Measurements from ENCODE around the gene TRIOBP.

Gene TRIOBP

DNA sequence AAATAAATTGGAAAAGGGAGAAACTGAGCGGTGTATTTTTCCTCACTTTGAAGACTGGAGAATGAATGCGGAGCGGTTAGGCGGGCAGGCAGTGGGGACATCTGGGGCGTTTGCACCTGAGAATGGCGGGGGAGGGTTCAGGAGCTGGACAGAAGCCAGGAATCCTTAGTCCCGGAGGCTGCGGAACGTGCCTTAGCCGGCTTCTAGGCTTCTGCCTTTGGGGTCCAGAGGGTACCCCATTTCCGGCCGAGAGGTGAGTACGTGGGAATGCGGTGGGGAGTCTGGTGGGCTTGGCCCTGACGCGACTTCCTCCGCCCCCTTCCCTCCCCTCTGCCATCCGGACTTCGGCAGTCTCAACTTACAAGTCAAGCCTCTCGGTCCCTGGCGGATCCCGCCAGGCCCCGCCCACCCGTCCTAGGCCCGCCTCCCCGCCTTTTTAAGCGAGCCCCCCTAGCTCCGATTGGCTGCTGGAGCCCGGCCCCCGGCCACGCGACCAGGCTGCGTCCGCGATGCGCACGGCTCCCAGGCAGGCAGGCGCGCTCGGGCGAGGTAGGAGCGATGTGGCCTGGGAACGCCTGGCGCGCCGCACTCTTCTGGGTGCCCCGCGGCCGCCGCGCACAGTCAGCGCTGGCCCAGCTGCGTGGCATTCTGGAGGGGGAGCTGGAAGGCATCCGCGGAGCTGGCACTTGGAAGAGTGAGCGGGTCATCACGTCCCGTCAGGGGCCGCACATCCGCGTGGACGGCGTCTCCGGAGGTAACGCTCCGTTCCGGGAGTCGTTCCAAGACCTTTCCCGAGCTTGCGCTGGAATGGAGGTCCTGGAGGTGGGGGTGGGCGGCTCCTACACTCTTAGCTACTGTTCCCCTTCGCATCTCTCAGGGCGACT is 110.8 kb downstream of the TRIOBP start, which contains the start of gene GCAT (continued):
- TF ChIP-seq, protein P1, sequence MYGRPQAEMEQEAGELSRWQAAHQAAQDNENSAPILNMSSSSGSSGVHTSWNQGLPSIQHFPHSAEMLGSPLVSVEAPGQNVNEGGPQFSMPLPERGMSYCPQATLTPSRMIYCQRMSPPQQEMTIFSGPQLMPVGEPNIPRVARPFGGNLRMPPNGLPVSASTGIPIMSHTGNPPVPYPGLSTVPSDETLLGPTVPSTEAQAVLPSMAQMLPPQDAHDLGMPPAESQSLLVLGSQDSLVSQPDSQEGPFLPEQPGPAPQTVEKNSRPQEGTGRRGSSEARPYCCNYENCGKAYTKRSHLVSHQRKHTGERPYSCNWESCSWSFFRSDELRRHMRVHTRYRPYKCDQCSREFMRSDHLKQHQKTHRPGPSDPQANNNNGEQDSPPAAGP (tag by site-specific recombination; IDR thresholded peaks at IDR 0.05), result 0 out of 2 replicates have a peak, but pooled peaks have one; percentile 14
- TF ChIP-seq, protein P2, sequence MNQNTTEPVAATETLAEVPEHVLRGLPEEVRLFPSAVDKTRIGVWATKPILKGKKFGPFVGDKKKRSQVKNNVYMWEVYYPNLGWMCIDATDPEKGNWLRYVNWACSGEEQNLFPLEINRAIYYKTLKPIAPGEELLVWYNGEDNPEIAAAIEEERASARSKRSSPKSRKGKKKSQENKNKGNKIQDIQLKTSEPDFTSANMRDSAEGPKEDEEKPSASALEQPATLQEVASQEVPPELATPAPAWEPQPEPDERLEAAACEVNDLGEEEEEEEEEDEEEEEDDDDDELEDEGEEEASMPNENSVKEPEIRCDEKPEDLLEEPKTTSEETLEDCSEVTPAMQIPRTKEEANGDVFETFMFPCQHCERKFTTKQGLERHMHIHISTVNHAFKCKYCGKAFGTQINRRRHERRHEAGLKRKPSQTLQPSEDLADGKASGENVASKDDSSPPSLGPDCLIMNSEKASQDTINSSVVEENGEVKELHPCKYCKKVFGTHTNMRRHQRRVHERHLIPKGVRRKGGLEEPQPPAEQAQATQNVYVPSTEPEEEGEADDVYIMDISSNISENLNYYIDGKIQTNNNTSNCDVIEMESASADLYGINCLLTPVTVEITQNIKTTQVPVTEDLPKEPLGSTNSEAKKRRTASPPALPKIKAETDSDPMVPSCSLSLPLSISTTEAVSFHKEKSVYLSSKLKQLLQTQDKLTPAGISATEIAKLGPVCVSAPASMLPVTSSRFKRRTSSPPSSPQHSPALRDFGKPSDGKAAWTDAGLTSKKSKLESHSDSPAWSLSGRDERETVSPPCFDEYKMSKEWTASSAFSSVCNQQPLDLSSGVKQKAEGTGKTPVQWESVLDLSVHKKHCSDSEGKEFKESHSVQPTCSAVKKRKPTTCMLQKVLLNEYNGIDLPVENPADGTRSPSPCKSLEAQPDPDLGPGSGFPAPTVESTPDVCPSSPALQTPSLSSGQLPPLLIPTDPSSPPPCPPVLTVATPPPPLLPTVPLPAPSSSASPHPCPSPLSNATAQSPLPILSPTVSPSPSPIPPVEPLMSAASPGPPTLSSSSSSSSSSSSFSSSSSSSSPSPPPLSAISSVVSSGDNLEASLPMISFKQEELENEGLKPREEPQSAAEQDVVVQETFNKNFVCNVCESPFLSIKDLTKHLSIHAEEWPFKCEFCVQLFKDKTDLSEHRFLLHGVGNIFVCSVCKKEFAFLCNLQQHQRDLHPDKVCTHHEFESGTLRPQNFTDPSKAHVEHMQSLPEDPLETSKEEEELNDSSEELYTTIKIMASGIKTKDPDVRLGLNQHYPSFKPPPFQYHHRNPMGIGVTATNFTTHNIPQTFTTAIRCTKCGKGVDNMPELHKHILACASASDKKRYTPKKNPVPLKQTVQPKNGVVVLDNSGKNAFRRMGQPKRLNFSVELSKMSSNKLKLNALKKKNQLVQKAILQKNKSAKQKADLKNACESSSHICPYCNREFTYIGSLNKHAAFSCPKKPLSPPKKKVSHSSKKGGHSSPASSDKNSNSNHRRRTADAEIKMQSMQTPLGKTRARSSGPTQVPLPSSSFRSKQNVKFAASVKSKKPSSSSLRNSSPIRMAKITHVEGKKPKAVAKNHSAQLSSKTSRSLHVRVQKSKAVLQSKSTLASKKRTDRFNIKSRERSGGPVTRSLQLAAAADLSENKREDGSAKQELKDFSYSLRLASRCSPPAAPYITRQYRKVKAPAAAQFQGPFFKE (tag by site-specific recombination; IDR thresholded peaks at IDR 0.05; ENCODE audit: borderline replicate concordance), result no peak
- TF ChIP-seq ZBTB11 (tag by site-specific recombination; conservative IDR thresholded peaks at IDR 0.05; ENCODE audit: low read depth) (peak; percentile 57), MYNN (tag by site-specific recombination; IDR thresholded peaks at IDR 0.05; ENCODE audit: borderline replicate concordance) (no peak), TCF7L2 (IDR thresholded peaks at IDR 0.05; ENCODE audit: borderline replicate concordance, low read depth, low read length) (no peak), ZFP37 (tag by site-specific recombination; IDR thresholded peaks at IDR 0.05) (no peak), ZNF629 (tag by site-specific recombination; IDR thresholded peaks at IDR 0.05) (peak; percentile 63), ZNF169 (tag by site-specific recombination; IDR thresholded peaks at IDR 0.05) (no peak), ZBTB48 (tag by site-specific recombination; IDR thresholded peaks at IDR 0.05) (peak; percentile 74), ZNF433 (tag by site-specific recombination; IDR thresholded peaks at IDR 0.05; ENCODE audit: low read depth) (no peak), ZNF518A (tag by site-specific recombination; conservative IDR thresholded peaks at IDR 0.05; ENCODE audit: low read depth) (no peak), ZNF350 (tag by site-specific recombination; IDR thresholded peaks at IDR 0.05) (no peak), ZNF549 (tag by site-specific recombination; IDR thresholded peaks at IDR 0.05) (no peak), ZNF776 (tag by site-specific recombination; IDR thresholded peaks at IDR 0.05; ENCODE audit: borderline replicate concordance) (no peak), ZFP69B (tag by site-specific recombination; IDR thresholded peaks at IDR 0.05) (peak; percentile 34; the same call in 1 of the 2 replicates), ZNF16 (tag by site-specific recombination; IDR thresholded peaks at IDR 0.05; ENCODE audit: low read depth) (no peak)
- TF ChIP-seq, protein P3, sequence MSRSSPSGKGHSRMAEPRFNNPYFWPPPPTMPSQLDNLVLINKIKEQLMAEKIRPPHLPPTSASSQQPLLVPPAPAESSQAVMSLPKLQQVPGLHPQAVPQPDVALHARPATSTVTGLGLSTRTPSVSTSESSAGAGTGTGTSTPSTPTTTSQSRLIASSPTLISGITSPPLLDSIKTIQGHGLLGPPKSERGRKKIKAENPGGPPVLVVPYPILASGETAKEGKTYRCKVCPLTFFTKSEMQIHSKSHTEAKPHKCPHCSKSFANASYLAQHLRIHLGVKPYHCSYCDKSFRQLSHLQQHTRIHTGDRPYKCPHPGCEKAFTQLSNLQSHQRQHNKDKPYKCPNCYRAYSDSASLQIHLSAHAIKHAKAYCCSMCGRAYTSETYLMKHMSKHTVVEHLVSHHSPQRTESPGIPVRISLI (tag by site-specific recombination; IDR thresholded peaks at IDR 0.05), result no peak
- TF ChIP-seq, protein P4, sequence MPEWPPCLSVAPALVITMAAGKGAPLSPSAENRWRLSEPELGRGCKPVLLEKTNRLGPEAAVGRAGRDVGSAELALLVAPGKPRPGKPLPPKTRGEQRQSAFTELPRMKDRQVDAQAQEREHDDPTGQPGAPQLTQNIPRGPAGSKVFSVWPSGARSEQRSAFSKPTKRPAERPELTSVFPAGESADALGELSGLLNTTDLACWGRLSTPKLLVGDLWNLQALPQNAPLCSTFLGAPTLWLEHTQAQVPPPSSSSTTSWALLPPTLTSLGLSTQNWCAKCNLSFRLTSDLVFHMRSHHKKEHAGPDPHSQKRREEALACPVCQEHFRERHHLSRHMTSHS (tag by site-specific recombination; IDR thresholded peaks at IDR 0.05), result no peak

All from HEK293 (cell line).